ENCODE measurements around the gene TBC1D1.
A peak's percentile ranks its signal among the peaks of the same experiment; 100 is the strongest.

TBC1D1 gene

GRCh38 chr4:38152305-38152704, 261.4 kb downstream of the TBC1D1 start:
- no peaks in the 10 kb centered on the region for H3K9me3 ChIP-seq (ENCODE audit: control insufficient read depth, insufficient read depth, low read depth, low read length)
- H3K36me3 ChIP-seq (ENCODE audit: control insufficient read depth in 2 of 2, insufficient read depth in 1 of 2, low read length in 2 of 2) = no peaks in the 10 kb centered on the region
- no peak for TF ChIP-seq ZNF768 (tag by site-specific recombination; IDR thresholded peaks at IDR 0.05)
- TF ChIP-seq ZNF510 (tag by site-specific recombination; IDR thresholded peaks at IDR 0.05; ENCODE audit: insufficient replicate concordance) = no peak
- no peak for TF ChIP-seq KLF1 (tag by site-specific recombination; IDR thresholded peaks at IDR 0.05)
- TF ChIP-seq WT1 (tag by site-specific recombination; IDR thresholded peaks at IDR 0.05) = no peak
- no peak for TF ChIP-seq ZXDB (tag by site-specific recombination; IDR thresholded peaks at IDR 0.05)
- no peak for TF ChIP-seq RBAK (tag by site-specific recombination; IDR thresholded peaks at IDR 0.05)
- no peak for TF ChIP-seq PRDM6 (tag by site-specific recombination; IDR thresholded peaks at IDR 0.05)
- no peak for TF ChIP-seq ZNF624 (tag by site-specific recombination; IDR thresholded peaks at IDR 0.05)
- TF ChIP-seq KLF17 (tag by site-specific recombination; IDR thresholded peaks at IDR 0.05) = no peak
- no peak for TF ChIP-seq ZNF544 (tag by site-specific recombination; IDR thresholded peaks at IDR 0.05)
- no peak for TF ChIP-seq ZNF169 (tag by site-specific recombination; IDR thresholded peaks at IDR 0.05)
- no peak for TF ChIP-seq SP3 (tag by site-specific recombination; IDR thresholded peaks at IDR 0.05)
- POLR2A ChIA-PET = no interaction called here
- CTCF ChIA-PET = interaction anchor here (0.7 to 0.8 kb wide), 2 partner anchors 88 to 339 kb away, joined by 3 read pairs; no protein-coding TSS in a partner anchor
- H3K4me3 ChIP-seq (ENCODE audit: low read depth, low read length) = no peak overlapping the region
- peaks cover 7% of the 10 kb centered on the region for H3K4me1 ChIP-seq (ENCODE audit: control insufficient read depth, insufficient read depth, low read length)
- H3K27ac ChIP-seq (ENCODE audit: extremely low read depth, low read depth, low read length) = no peak overlapping the region

- no peaks in the 10 kb centered on the region for H3K36me3 ChIP-seq (ENCODE audit: control insufficient read depth in 2 of 2, insufficient read depth in 1 of 2, low read length in 2 of 2)
- POLR2A ChIA-PET = no interaction called here
- H3K27ac ChIP-seq (ENCODE audit: extremely low read depth, low read depth, low read length) = no peak overlapping the region
- peaks cover 7% of the 10 kb centered on the region for H3K4me1 ChIP-seq (ENCODE audit: control insufficient read depth, insufficient read depth, low read length)
- no peak overlapping the region for H3K4me3 ChIP-seq (ENCODE audit: low read depth, low read length)
- no peaks in the 10 kb centered on the region for H3K9me3 ChIP-seq (ENCODE audit: control insufficient read depth, insufficient read depth, low read depth, low read length)
- CTCF ChIA-PET = interaction anchor here (0.7 to 0.8 kb wide), 2 partner anchors 88 to 340 kb away, joined by 3 read pairs; no protein-coding TSS in a partner anchor
- TF ChIP-seq ZNF433 (tag by site-specific recombination; IDR thresholded peaks at IDR 0.05; ENCODE audit: low read depth) = no peak
- no peak for TF ChIP-seq ZNF280C (tag by site-specific recombination; IDR thresholded peaks at IDR 0.05)
- no peak for TF ChIP-seq ZBTB6 (tag by site-specific recombination; IDR thresholded peaks at IDR 0.05)
- TF ChIP-seq TRIM28 (IDR thresholded peaks at IDR 0.05; ENCODE audit: borderline replicate concordance, low read length) = peak; percentile 62
- no peak for TF ChIP-seq ZNF792 (tag by site-specific recombination; IDR thresholded peaks at IDR 0.05)
These were observed 262.0 kb downstream of the TBC1D1 start for GRCh38 chr4:38152721-38153386.
